Measurements from ENCODE around the gene FHAD1.

Gene FHAD1

GRCh38 chr1:15344800-15345704, 98.0 kb downstream of the FHAD1 start:
- no peak for DNase-seq (ENCODE audit: low read depth, low spot score)

- DNase-seq (ENCODE audit: low read depth, low spot score): peak; percentile 31
Measured at GRCh38 chr1:15345705-15346345, 98.8 kb downstream of the FHAD1 start.

- DNase-seq (ENCODE audit: low read depth, low spot score): no peak
Measured at GRCh38 chr1:15346346-15347030, 99.5 kb downstream of the FHAD1 start.

- DNase-seq (ENCODE audit: low read depth, low spot score): no peak
Measured at GRCh38 chr1:15347182-15347581, 100.2 kb downstream of the FHAD1 start.

- DNase-seq (ENCODE audit: low read depth, low spot score): no peak
Measured at GRCh38 chr1:15348648-15349047, 101.6 kb downstream of the FHAD1 start.

GRCh38 chr1:15349133-15349532, 102.1 kb downstream of the FHAD1 start:
- no peak for DNase-seq (ENCODE audit: low read depth, low spot score)

- DNase-seq (ENCODE audit: low read depth, low spot score): peak; percentile 88
Measured at GRCh38 chr1:15350151-15350550, 103.1 kb downstream of the FHAD1 start.

GRCh38 chr1:15350551-15351200, 103.7 kb downstream of the FHAD1 start:
- DNase-seq (ENCODE audit: low read depth, low spot score): no peak

- DNase-seq (ENCODE audit: low read depth, low spot score): no peak
Measured at GRCh38 chr1:15351310-15351709, 104.3 kb downstream of the FHAD1 start.

GRCh38 chr1:15352128-15352957, 105.3 kb downstream of the FHAD1 start:
- peak; percentile 24 for DNase-seq (ENCODE audit: low read depth, low spot score)

GRCh38 chr1:15353839-15354579, 107.0 kb downstream of the FHAD1 start:
- DNase-seq (ENCODE audit: low read depth, low spot score): no peak

- DNase-seq (ENCODE audit: low read depth, low spot score): no peak
Measured at GRCh38 chr1:15354580-15354965, 107.5 kb downstream of the FHAD1 start.

- DNase-seq (ENCODE audit: low read depth, low spot score): peak; percentile 23
Measured at GRCh38 chr1:15355968-15356625, 109.1 kb downstream of the FHAD1 start.

GRCh38 chr1:15357612-15358207, 110.7 kb downstream of the FHAD1 start:
- DNase-seq (ENCODE audit: low read depth, low spot score): no peak

GRCh38 chr1:15358565-15359133, 111.6 kb downstream of the FHAD1 start:
- DNase-seq (ENCODE audit: low read depth, low spot score): no peak

GRCh38 chr1:15360700-15361099, 113.7 kb downstream of the FHAD1 start:
- DNase-seq (ENCODE audit: low read depth, low spot score): no peak

- DNase-seq (ENCODE audit: low read depth, low spot score): no peak
Measured at GRCh38 chr1:15362096-15362736, 115.2 kb downstream of the FHAD1 start.

- no peak for DNase-seq (ENCODE audit: low read depth, low spot score)
Measured at GRCh38 chr1:15362737-15363128, 115.7 kb downstream of the FHAD1 start.

GRCh38 chr1:15364740-15365139, 117.7 kb downstream of the FHAD1 start:
- DNase-seq (ENCODE audit: low read depth, low spot score): no peak

Data from ELF-1 (cell line).